Astrocyte of the spinal cord (primary cell): ENCODE measurements around the gene CD52.

Experiments
- DNase-seq: peaks from one replicate; pipeline ENCODE4 v3.0.0; 2011; ENCODE audit warnings: low read depth, low spot score
- H3K4me3 ChIP-seq: 2 replicates; pipeline ENCODE4 v1.5.1; 2011; ENCODE audit warnings: low read depth, mild to moderate bottlenecking, low read length, moderate library complexity
- CTCF ChIP-seq: IDR thresholded peaks from 2 replicates; pipeline ENCODE4 v1.5.1; 2012; ENCODE audit warnings: low read depth, mild to moderate bottlenecking, low read length, inconsistent platforms
- in situ Hi-C: cut with HindIII; loops from 2 replicates; pipeline ENCODE4 v1.10.0; 2017; ENCODE audit warnings: low sequenced_read_pairs

Gene CD52

GRCh38 chr1:26335774-26336476, 18.2 kb downstream of the CD52 start:
- H3K4me3 ChIP-seq = peak overlapping the region; percentile 42
- in situ Hi-C loops = no loop called here
- TF ChIP-seq CTCF = no peak
- no peak for DNase-seq

GRCh38 chr1:26336477-26337205, 18.9 kb downstream of the CD52 start:
- no peak for TF ChIP-seq CTCF
- H3K4me3 ChIP-seq = peak overlapping the region; percentile 42
- DNase-seq = no peak
- in situ Hi-C loops = no loop called here

GRCh38 chr1:26337206-26337535, 19.4 kb downstream of the CD52 start:
- in situ Hi-C loops = no loop called here
- no peak overlapping the region for H3K4me3 ChIP-seq
- no peak for TF ChIP-seq CTCF
- DNase-seq = no peak

- in situ Hi-C loops = no loop called here
- DNase-seq = no peak
- no peak for TF ChIP-seq CTCF
These were observed 19.9 kb downstream of the CD52 start for GRCh38 chr1:26337625-26338024.

GRCh38 chr1:26338670-26339069, 20.9 kb downstream of the CD52 start:
- H3K4me3 ChIP-seq = no peak overlapping the region
- in situ Hi-C loops = no loop called here
- TF ChIP-seq CTCF = no peak
- no peak for DNase-seq

More at GRCh38 chr1:26337625-26338024, 19.9 kb downstream of the CD52 start:
- no peak overlapping the region for H3K4me3 ChIP-seq

- DNase-seq = no peak
- no peak overlapping the region for H3K4me3 ChIP-seq
- TF ChIP-seq CTCF = no peak
- in situ Hi-C loops = no loop called here
These were observed 22.3 kb downstream of the CD52 start for GRCh38 chr1:26340047-26340481.
